K562 (cell line): ENCODE results near the gene CHIC2. TPM values are rescaled to one million over a fixed set of nuclear protein-coding genes. Genes with fewer than 3 reads are reported as not detected.

Experiments
- ATAC-seq: fragments of 200-7000 bp; cut with Tn5 transposase; 3 replicates; pipeline ENCODE4 v1.9.1; 2020; ENCODE audit warnings: moderate library complexity
- BruUV-seq: library from RNA; stranded (reverse); fragments of 400-500 nt; replicated peaks from 2 replicates; lab custom pipeline; 2021; lab: Mats Ljungman, UMichigan
- CTCF ChIA-PET: fragments of 300-600 bp; formaldehyde crosslinking; extraction: SDS; loops from one replicate; lab custom pipeline; 2021; ENCODE audit warnings: low intra/inter-chr PET ratio; lab: Yijun Ruan, JAX
- POLR2A ChIA-PET: fragments of 300-600, 350-650 bp; sonication (Branson Sonifier 250); formaldehyde crosslinking; extraction: SDS; loops from one replicate; lab custom pipeline; 2021; ENCODE audit warnings: antibody characterized with exemption, inconsistent platforms; lab: Yijun Ruan, JAX
- DNase-seq, 4 experiments: peaks; one replicate each; pipeline versions ENCODE4 v3.0.0 to v3.0.0-alpha.2; 2011 to 2018; ENCODE audit warnings: low spot score in 3 of 4, mixed read lengths in 3 of 4; ENCODE audit errors: extremely low read depth in 1 of 4
- FAIRE-seq: peaks from 2 replicates; lab custom pipeline; 2011; peaks lifted over from hg19 to GRCh38; lab: Jason Lieb, UNC
- H2AFZ ChIP-seq: 2 replicates; pipeline ENCODE4 v1.6.0; 2011; ENCODE audit warnings: low read depth, low read length, control low read depth, inconsistent platforms
- H3K27ac ChIP-seq: fragments of 200-600 bp; 3 replicates; pipeline ENCODE4 v1.8.0; 2011; ENCODE audit warnings: low read depth, mild to moderate bottlenecking, control low read depth, inconsistent platforms, low read length, moderate library complexity, mixed read lengths; ENCODE audit errors: extremely low read depth
- H3K27me3 ChIP-seq, 2 experiments: fragments of 300-600 bp in 1 of 2; 2 replicates in 1 of 2; 3 replicates in 1 of 2; pipeline versions ENCODE4 v1.6.0 to v1.8.0; 2011; ENCODE audit warnings: inconsistent platforms in 2 of 2, low read length in 2 of 2, mild to moderate bottlenecking in 1 of 2, mixed read lengths in 1 of 2, moderate library complexity in 1 of 2; ENCODE audit not compliant: control insufficient read depth in 2 of 2, insufficient read depth in 2 of 2
- H3K36me3 ChIP-seq: fragments of 300-600 bp; 3 replicates; pipeline ENCODE4 v1.8.0; 2011; ENCODE audit warnings: mild to moderate bottlenecking, low read length, inconsistent platforms; ENCODE audit not compliant: control insufficient read depth, insufficient read depth
- H3K4me1 ChIP-seq, 2 experiments: fragments of 200-600 bp in 1 of 2; replicated peaks in 1 of 2; 2 replicates in 1 of 2; 3 replicates in 1 of 2; pipeline versions ENCODE4 v1.5.1 to v1.8.0; 2011; ENCODE audit warnings: inconsistent platforms in 2 of 2, low read length in 2 of 2, mild to moderate bottlenecking in 1 of 2, mixed read lengths in 1 of 2, moderate library complexity in 1 of 2; ENCODE audit not compliant: control insufficient read depth in 2 of 2, insufficient read depth in 2 of 2
- H3K4me2 ChIP-seq: 2 replicates; pipeline ENCODE4 v1.6.1; 2011; ENCODE audit warnings: low read length, control low read depth, inconsistent platforms, mixed read lengths; ENCODE audit not compliant: insufficient read depth
- H3K4me3 ChIP-seq: fragments of 200-600 bp; sonication (generic), shearing (Covaris generic); 2 replicates; pipeline ENCODE4 v1.5.1; 2016; ENCODE audit warnings: control low read depth, inconsistent platforms
- H3K79me2 ChIP-seq: fragments of 200-600 bp; 3 replicates; pipeline ENCODE4 v1.8.0; 2011; ENCODE audit warnings: low read length, inconsistent platforms; ENCODE audit not compliant: control insufficient read depth, insufficient read depth
- H3K9ac ChIP-seq, 2 experiments: 2 replicates each; pipeline versions ENCODE4 v1.6.0 to v1.6.1; 2011; ENCODE audit warnings: low read depth in 2 of 2, low read length in 2 of 2, control low read depth in 1 of 2, inconsistent platforms in 1 of 2, mild to moderate bottlenecking in 1 of 2, mixed read lengths in 1 of 2; ENCODE audit not compliant: insufficient read depth in 1 of 2
- H3K9me1 ChIP-seq: one replicate; pipeline ENCODE4 v1.6.0; 2011; ENCODE audit warnings: inconsistent platforms, mild to moderate bottlenecking, low read length, moderate library complexity; ENCODE audit not compliant: control insufficient read depth, insufficient read depth
- H3K9me3 ChIP-seq: replicated peaks from 2 replicates; pipeline ENCODE4 v1.5.1; 2011; ENCODE audit warnings: low read depth, low read length, inconsistent platforms; ENCODE audit not compliant: control insufficient read depth, insufficient read depth
- H4K20me1 ChIP-seq: replicated peaks from 2 replicates; pipeline ENCODE4 v1.6.1; 2011; ENCODE audit warnings: low read length, inconsistent platforms, mixed read lengths; ENCODE audit not compliant: control insufficient read depth, insufficient read depth
- BDP1 ChIP-seq: IDR thresholded peaks from 3 replicates; pipeline ENCODE4 v1.6.1; 2011; ENCODE audit not compliant: insufficient read length, insufficient read depth
- ESRRB ChIP-seq: fragments of 250-450 bp; sonication (Bioruptor Pico); IDR thresholded peaks from 2 replicates; pipeline ENCODE4 v1.5.0; 2020; ENCODE audit warnings: mild to moderate bottlenecking, moderate library complexity, borderline replicate concordance
- JUNB ChIP-seq: fragments of 450-650 bp; formaldehyde crosslinking; conservative IDR thresholded peaks from 2 replicates; pipeline ENCODE4 v1.4.0; 2020; ENCODE audit warnings: mild to moderate bottlenecking
- KAT2B ChIP-seq: IDR thresholded peaks from one replicate; pipeline ENCODE4 v1.6.1; 2012; ENCODE audit warnings: low read depth, mild to moderate bottlenecking, control low read depth, inconsistent platforms, low read length, moderate library complexity
- MEIS2 ChIP-seq: fragments of 450-650 bp; IDR thresholded peaks from 2 replicates; pipeline ENCODE4 v1.6.1; 2014; ENCODE audit warnings: mild to moderate bottlenecking; ENCODE audit not compliant: partially characterized antibody
- PML ChIP-seq: IDR thresholded peaks from 2 replicates; pipeline ENCODE4 v1.6.1; 2012; ENCODE audit warnings: low read length, inconsistent platforms
- RBBP5 ChIP-seq: fragments of 200-600 bp; sonication (generic); IDR thresholded peaks from 2 replicates; pipeline ENCODE4 v1.6.1; 2012; ENCODE audit warnings: borderline replicate concordance, mild to moderate bottlenecking, low read length, control low read depth, inconsistent platforms; ENCODE audit not compliant: insufficient read depth, poor library complexity, severe bottlenecking
- ZBTB7A ChIP-seq: IDR thresholded peaks from 2 replicates; pipeline ENCODE4 v1.6.1; 2011; ENCODE audit warnings: low read depth, mild to moderate bottlenecking, low read length, moderate library complexity, borderline replicate concordance; ENCODE audit not compliant: control insufficient read depth
- ZNF644 ChIP-seq: fragments of 200-800 bp; sonication (Bioruptor generic); IDR thresholded peaks from 2 replicates; pipeline ENCODE4 v1.6.1; 2016; ENCODE audit warnings: low read depth, missing genetic modification characterization, missing compliant biosample characterization
- WGBS: fragments of 100-300 bp; shearing (Covaris generic); methylation state at CpG from one replicate; pipeline ENCODE4 v1.1.6; 2016; ENCODE audit warnings: low coverage, mixed read lengths; ENCODE audit not compliant: insufficient coverage; ENCODE audit errors: missing lambda C conversion rate; 5-methylcytosine and 5-hydroxymethylcytosine counted together
- in situ Hi-C: fragments of 300-500 bp; cut with MboI; formaldehyde crosslinking; loops from 4 replicates; pipeline ENCODE4 v1.15.0; 2018; ENCODE audit warnings: inconsistent platforms, mixed read lengths
- intact Hi-C: fragments of 100-400 bp; cut with micrococcal nuclease; formaldehyde crosslinking; loops from 2 replicates; pipeline ENCODE4 v1.14.2; 2022
- polyA plus RNA-seq, 8 experiments: library from polyadenylated mRNA; depleted of rRNA in 4 of 8; stranded (reverse) in 5 of 8; unstranded in 3 of 8; fragments of >200 nt; fragmentation: Nextera tagmentation in 2 of 8; fragmentation: Illumina TruSeq in 1 of 8; extraction: Ambion mirVana in 2 of 8; extraction: Trizol in 1 of 8; gene quantifications; 2 replicates each; pipeline versions ENCODE4 v1.2.1 to v1.2.3, GENCODE V29; 2011 to 2014; ENCODE audit warnings: inconsistent platforms in 1 of 8, missing spikeins in 1 of 8
- total RNA-seq, 7 experiments: library from RNA; depleted of rRNA in 6 of 7; stranded (reverse); fragments of >200 nt in 6 of 7; fragmentation: Illumina TruSeq in 2 of 7; extraction: Trizol in 2 of 7; gene quantifications; 2 replicates each; pipeline versions ENCODE4 v1.2.1 to v1.2.3, GENCODE V29; 2011 to 2021; ENCODE audit warnings: low replicate concordance in 1 of 7
- TF ChIP-seq, protein P1 (sequence below): fragments of 450-650 bp; conservative IDR thresholded peaks from 2 replicates; pipeline ENCODE4 v1.6.1; 2016; ENCODE audit warnings: missing genetic modification characterization, low read depth, mild to moderate bottlenecking, missing compliant biosample characterization, moderate library complexity
- TF ChIP-seq, protein P2 (sequence below): fragments of 450-650 bp; IDR thresholded peaks from 2 replicates; pipeline ENCODE4 v1.6.1; 2017; ENCODE audit warnings: antibody characterized with exemption
- TF ChIP-seq, protein P3 (sequence below): sonication (generic); formaldehyde crosslinking; IDR thresholded peaks from 2 replicates; pipeline ENCODE4 v1.8.0; 2022; ENCODE audit warnings: missing genetic modification reagents, mild to moderate bottlenecking, borderline replicate concordance

CHIC2 gene
- total and polyA plus RNA-seq, 9 of the 15 experiments (the other 6 are each of a cell fraction or from before 2014, with no cell fraction given), result 0.89 to 25.1 (median 12.1) TPM

DNA sequence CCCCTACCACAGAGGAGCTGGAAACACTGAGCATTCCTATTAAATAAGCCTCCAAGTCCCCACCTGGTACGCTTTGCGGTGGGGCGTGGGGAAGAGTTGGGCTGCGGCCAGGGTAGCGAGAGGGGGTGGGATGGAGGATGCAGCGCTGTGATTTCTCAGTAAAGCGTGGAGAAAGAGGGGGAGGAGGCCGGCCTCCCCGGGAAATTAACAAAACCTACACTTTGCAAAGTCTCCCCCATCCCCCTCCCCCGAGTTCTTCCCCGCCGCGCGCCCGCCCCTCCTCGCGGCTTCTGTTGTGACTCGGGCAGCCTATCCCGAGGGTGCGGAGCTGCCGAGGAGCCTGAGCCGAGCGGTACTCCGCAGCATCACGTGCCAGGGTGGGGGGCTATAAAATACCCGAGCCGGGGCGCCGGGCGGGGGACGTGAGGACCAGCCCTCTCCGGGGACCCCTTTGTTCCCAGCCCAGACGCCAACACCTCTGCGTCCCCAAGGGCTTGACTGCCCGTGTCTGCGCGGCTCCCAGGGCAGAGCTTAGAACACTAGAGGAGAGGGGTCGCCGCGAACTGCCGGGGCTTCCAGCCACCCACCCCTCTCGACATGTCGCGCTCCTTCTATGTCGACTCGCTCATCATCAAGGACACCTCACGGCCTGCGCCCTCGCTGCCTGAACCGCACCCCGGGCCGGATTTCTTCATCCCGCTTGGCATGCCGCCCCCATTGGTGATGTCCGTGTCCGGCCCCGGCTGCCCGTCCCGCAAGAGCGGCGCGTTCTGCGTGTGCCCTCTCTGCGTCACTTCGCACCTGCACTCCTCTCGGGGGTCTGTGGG, 35.6 kb upstream of the CHIC2 start, which contains the start of gene GSX2:
Gene GSX2, plus strand, starts transcription at position 416 of the 827 bp plus-strand sequence. Its CDS starts 182 bp downstream, at position 598.
- H2AFZ ChIP-seq, result no peak within 1 kb of the TSS
- ATAC-seq, result no peak
- H3K27ac ChIP-seq, result no peak within 1 kb of the TSS

More for the DNA sequence above, 35.6 kb upstream of the CHIC2 start, which contains the start of gene GSX2:
- Histone ChIP-seq H3K79me2 (no peaks in the 10 kb centered on the region), H3K4me1 (peaks cover 0 to 7% of the 10 kb centered on the region in 2 experiments; a peak in 2 of 5 replicates), H3K4me3 (no peak within 1 kb of the TSS), H3K9me1 (no peaks in the 10 kb centered on the region), H4K20me1 (no peaks in the 10 kb centered on the region; the same call in 1 of the 2 replicates), H3K36me3 (no peaks in the 10 kb centered on the region), H3K27me3 (peaks cover 64 to 75% of the 10 kb centered on the region in 2 experiments), H3K9me3 (no peaks in the 10 kb centered on the region), H3K9ac (no peak within 1 kb of the TSS), H3K4me2 (no peak within 1 kb of the TSS)
- 24% methylated on average over 22 of the region's 66 CpGs for WGBS
- FAIRE-seq (no peak), DNase-seq (no peak)
- ChIA-PET POLR2A (no interaction called here), CTCF (no interaction called here)
- intact Hi-C loops (loop anchor here (5.0 kb wide), 1 partner anchor 168 kb away; no protein-coding TSS in a partner anchor), in situ Hi-C loops (no loop called here)
- no TSS peak for BruUV-seq
- TF ChIP-seq BDP1, result no peak
- no peak for TF ChIP-seq RBBP5
- no peak for TF ChIP-seq ZNF644 (tag)
- TF ChIP-seq, protein P1, sequence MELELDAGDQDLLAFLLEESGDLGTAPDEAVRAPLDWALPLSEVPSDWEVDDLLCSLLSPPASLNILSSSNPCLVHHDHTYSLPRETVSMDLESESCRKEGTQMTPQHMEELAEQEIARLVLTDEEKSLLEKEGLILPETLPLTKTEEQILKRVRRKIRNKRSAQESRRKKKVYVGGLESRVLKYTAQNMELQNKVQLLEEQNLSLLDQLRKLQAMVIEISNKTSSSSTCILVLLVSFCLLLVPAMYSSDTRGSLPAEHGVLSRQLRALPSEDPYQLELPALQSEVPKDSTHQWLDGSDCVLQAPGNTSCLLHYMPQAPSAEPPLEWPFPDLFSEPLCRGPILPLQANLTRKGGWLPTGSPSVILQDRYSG (tag), result no peak
- no peak for TF ChIP-seq JUNB
- TF ChIP-seq KAT2B, result no peak
- TF ChIP-seq, protein P2, sequence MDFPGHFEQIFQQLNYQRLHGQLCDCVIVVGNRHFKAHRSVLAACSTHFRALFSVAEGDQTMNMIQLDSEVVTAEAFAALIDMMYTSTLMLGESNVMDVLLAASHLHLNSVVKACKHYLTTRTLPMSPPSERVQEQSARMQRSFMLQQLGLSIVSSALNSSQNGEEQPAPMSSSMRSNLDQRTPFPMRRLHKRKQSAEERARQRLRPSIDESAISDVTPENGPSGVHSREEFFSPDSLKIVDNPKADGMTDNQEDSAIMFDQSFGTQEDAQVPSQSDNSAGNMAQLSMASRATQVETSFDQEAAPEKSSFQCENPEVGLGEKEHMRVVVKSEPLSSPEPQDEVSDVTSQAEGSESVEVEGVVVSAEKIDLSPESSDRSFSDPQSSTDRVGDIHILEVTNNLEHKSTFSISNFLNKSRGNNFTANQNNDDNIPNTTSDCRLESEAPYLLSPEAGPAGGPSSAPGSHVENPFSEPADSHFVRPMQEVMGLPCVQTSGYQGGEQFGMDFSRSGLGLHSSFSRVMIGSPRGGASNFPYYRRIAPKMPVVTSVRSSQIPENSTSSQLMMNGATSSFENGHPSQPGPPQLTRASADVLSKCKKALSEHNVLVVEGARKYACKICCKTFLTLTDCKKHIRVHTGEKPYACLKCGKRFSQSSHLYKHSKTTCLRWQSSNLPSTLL, result no peak
- TF ChIP-seq MEIS2, result no peak
- TF ChIP-seq, protein P3, sequence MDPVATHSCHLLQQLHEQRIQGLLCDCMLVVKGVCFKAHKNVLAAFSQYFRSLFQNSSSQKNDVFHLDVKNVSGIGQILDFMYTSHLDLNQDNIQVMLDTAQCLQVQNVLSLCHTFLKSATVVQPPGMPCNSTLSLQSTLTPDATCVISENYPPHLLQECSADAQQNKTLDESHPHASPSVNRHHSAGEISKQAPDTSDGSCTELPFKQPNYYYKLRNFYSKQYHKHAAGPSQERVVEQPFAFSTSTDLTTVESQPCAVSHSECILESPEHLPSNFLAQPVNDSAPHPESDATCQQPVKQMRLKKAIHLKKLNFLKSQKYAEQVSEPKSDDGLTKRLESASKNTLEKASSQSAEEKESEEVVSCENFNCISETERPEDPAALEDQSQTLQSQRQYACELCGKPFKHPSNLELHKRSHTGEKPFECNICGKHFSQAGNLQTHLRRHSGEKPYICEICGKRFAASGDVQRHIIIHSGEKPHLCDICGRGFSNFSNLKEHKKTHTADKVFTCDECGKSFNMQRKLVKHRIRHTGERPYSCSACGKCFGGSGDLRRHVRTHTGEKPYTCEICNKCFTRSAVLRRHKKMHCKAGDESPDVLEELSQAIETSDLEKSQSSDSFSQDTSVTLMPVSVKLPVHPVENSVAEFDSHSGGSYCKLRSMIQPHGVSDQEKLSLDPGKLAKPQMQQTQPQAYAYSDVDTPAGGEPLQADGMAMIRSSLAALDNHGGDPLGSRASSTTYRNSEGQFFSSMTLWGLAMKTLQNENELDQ (CRISPR knock-in tag), result no peak
- no peak for TF ChIP-seq ZBTB7A
- no peak for TF ChIP-seq PML
- no peak for TF ChIP-seq ESRRB (CRISPR knock-in tag)
